Kidney glomerular epithelial cell (primary cell): ENCODE measurements around the gene MACROD1.

Experiments used
- DNase-seq: peaks from one replicate; lab custom pipeline; 2025; lab: John Stamatoyannopoulos, UW

Gene MACROD1

DNA sequence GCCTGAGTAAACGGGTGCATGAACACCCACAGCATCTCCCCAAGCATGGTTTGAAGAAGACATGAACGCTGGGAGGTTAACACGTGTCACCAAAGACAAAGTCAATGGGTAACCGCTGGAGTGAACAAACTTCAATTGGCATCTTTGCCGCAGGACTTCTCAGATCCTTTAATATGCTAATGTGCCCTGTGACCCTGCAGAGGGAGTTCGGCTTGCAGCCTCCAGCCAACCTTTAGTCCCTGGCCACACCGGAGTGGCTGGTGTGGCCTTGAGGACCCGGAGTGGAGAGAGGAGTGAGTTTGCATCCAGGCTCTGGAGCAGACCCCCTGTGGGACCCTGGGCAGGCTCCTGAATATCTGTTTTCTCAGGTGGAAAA lies 73.2 kb downstream of the MACROD1 start:
- DNase-seq, result no peak

GRCh38 chr11:64092111-64092760 lies 73.7 kb downstream of the MACROD1 start:
- no peak for DNase-seq

DNA sequence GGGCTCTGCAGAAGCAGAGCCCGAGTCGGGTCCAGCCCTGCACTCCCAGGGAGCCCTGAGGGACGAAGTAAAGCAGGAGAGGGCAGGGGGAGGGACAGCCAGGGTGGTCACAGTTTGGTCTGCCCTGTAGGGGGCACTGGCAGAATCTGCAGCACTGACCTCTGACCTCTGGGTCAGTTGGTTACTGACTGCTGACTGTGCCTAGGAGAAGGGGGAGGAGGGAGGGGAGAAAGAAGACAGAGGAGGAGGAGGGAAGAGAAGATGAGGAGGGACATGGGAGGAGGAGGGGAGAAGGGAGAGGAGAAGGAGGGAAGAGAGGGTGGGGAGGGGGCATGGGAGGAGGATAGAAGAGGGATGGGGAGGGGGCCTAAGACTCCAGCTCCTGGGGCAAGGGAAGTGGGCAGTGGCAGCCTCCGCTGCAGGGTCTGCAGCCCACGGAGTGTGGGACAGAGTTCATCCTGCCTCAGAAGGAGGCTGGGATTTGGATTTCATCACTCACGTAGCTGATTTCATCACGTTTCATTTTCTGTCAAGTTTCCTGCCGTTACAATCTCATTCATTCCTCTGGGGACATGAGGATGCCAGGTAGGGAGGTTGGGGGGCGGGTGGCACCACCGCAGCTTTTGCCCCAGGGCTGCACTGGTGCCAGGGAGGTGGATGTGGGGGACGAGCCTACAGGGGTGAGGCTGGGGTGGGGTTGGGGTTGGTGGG lies 75.0 kb downstream of the MACROD1 start:
- DNase-seq, result no peak

GRCh38 chr11:64089915-64090805 lies 75.8 kb downstream of the MACROD1 start:
- DNase-seq, result no peak

GRCh38 chr11:64089493-64089892 lies 76.4 kb downstream of the MACROD1 start:
- no peak for DNase-seq

DNA sequence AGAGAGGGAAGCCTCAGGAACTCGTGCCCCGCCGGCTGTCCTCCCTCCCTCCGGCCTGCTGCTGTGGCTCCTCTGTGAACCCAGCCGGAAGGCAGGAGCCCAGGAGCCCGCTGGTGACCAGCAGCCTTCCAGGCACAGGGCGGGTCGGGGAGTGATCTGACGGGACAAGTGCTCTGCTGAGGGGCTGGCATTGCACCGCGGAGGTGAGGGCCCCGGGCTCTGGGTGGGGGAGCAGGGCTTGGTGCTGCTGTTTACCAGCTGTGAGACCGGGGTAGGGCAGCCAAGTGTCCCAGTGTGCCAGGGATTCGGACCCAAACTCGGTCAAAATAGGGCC lies 76.9 kb downstream of the MACROD1 start:
- no peak for DNase-seq

DNA sequence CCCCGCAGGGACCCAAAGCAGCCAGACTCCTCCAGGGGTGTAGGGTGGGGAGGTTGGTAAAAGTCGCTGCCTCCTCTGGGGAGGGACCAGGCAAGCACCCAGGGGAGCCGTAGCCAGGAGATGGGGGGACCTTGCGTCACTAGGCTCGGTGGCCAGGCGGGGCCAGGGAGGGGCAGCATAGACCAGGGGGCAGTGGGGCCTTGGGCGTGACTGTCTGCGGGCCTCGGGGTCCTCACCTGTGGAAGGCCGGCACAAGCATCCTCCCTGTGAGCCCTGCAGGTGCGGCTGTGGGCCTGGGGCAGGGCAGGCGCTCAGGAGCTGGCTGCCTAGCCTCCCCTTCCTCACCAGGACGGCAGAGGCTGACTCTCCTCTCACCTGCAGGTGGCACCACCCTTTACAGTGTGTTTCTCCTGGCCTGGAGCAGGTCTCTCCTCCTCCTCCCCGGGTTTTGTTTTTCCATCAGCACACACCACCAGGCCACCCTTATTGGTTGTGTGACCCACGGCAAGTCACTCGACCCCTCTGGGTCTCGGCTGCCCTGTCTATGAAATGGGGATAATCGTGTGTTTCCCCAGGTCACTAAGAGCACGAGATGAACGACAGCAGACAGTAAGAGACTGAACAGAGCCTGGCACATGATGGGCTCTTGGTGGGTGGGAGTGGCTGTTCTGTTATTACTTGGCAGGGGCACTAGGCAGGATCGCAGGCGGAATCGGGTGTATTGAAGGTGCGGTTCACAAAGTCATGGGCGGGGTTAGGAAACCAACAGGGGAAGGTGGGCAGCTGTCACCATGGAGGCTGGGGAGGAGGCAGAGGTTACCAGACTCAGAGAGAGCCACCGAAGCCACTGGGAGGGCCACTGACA lies 77.5 kb downstream of the MACROD1 start:
- no peak for DNase-seq

DNA sequence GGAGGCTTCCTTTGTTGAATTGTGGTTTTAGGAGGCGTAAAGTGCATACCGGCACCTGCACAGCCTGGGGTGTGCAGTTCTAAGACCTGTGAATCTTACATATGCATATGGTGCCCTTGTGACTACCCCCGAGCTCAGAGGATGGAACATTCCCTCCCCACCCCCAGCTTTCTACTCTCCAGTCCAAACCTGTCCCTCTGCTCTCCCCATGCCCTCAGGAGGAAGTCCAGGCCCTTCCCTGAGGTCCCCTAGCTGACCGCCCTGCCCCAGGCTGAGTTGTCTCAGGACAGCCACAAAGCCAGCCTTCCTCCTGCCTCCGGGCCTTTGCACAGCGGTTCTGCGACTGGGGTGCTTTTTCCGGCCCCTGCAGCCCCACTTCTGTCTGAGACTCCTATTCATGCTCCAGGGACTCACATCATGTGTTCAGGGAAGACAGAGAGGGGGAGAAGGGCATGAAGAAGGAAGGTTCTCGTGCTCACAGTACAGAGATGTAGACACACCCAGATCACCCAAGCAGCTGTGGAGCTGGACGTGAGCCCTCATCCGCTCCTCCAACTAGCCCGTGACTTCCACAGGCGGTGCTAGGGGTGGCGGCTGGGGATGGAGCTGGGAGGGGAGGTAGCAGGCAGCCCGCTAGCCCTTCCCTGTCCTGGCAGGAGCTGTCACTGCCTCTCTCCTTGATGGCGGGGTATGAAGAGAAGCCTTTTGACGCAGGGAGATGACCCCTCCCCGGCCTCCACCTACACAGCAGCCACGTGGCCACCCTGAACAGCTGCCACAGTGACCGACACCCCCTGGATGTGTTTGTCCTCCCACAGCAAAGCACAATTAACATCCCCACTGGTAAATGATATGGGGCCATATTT lies 79.4 kb downstream of the MACROD1 start:
- DNase-seq, result no peak

DNA sequence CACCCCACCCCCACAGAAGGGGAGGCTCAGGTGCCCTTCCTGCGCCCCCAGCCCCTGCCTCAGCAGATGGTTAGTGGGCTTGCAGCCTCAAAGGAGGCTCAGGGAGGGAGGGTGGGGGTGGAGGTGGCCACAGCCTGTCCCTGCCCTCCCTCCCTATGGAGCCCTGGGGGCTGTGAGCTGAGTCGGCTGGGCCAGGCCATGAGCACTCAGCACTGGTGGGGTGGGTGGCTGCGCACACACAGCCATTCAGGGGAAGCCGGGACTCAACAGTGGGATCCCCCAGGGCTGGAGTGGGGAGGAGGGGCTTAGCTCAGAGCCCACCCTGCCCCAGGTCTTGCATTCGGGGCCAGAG lies 80.0 kb downstream of the MACROD1 start:
- DNase-seq, result no peak

GRCh38 chr11:64084951-64085710 lies 80.8 kb downstream of the MACROD1 start:
- DNase-seq, result no peak

DNA sequence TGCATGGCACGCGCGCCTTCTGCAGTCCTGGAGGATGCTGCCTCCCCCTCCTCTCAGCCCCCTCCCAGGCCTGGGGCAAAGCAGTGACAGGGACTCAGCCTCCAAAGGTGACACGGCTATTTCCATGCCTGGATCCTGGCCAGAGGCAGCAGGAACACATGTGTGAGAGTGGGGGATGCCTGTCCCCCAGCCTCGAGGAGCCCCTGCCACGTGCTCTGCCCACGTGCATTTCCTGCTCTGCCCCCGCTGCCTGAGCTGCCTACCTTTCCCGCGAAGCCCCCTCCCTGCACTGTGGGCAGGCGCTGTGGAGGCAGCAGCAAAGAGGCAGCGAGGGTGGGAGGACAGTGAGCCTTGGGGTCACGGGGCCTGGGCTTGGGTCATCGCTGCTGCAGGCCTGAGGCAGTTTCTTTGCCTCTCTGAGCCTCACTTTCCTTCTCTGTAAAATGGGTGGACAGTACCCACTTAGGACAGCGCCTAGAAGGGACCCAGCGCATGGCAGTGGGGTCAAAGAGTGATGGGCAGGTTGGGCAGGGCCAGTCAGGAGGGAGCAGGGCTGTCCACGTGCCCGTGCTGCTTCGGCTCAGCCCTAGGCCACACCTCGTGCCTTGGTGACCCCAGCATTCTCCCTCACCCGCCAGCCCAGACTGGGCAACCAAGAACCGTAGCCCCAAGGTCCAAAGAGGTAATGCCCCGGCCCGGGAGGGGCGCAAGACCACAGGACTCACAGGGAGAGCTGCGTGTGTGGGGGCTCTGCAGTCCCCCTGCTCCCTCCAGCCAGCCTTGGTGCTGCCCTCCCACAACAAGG lies 81.6 kb downstream of the MACROD1 start:
- DNase-seq, result no peak

GRCh38 chr11:64083398-64084080 lies 82.4 kb downstream of the MACROD1 start:
- DNase-seq, result no peak

GRCh38 chr11:64081745-64082442 lies 84.0 kb downstream of the MACROD1 start:
- DNase-seq, result no peak

DNA sequence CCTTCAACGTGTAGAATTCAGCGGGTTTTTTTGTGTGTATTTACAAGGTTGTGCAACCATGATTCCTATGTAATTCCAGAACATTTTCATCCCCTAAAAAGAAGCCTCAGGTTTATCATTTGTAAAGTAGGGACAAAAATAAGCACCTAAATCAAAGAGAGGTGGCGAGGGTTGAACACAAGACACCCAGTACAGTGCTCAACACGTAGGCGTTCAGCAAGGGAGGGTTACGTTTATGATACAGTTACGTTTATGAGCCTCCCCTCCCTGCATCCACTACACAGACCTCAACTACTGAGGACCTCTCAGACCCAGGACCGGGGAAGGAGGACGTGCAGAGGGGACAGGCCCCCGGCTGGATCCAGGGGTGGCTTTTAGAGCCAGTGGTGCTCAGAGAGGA lies 85.5 kb downstream of the MACROD1 start:
- DNase-seq, result no peak

GRCh38 chr11:64078905-64079304 lies 87.0 kb downstream of the MACROD1 start:
- no peak for DNase-seq

- DNase-seq, result no peak
Measured at GRCh38 chr11:64078284-64078683, 87.6 kb downstream of the MACROD1 start.

DNA sequence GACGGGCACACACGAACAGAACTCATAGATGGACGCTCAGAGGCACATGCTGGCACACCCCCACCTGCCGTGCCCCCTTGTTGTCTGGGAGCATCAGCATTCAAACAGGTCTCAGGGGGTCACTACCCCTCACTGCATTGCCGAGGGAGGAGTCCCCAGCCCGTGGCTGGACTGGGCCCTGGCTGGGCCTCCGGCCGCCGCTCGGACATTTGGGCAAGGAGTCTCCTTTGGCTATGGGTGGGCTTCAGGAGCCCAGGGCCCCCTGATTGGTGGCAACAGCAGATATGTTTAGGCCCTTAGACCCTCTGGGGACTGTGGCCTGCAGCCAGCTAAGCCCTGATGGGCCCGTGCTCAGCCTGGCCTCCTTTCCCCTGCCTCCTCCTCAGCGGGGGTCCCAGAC lies 88.3 kb downstream of the MACROD1 start:
- no peak for DNase-seq

DNA sequence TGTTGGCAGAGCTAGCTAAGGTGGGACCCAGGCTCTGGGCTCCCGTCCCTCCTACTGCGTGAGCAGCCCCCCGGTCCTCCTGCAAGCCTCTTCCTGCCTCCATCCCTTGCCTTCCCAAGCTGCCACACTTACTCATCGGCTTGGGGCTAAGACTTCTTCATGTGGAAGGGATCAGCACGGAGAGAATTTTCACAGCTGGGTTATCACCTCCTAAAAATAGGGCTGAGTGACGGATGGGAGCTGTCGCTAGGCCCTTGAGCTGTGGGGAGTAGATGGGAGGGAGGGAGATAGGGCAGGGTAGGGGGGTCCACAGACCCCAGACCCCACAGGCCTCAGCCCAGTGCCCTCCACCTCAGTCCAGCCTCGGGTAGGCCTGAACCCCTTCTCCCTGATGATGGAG lies 89.2 kb downstream of the MACROD1 start:
- no peak for DNase-seq
